Measurements from ENCODE around the gene ZNF414.
A peak's percentile ranks its signal among the peaks of the same experiment; 100 is the strongest.

The ZNF414 gene

DNA sequence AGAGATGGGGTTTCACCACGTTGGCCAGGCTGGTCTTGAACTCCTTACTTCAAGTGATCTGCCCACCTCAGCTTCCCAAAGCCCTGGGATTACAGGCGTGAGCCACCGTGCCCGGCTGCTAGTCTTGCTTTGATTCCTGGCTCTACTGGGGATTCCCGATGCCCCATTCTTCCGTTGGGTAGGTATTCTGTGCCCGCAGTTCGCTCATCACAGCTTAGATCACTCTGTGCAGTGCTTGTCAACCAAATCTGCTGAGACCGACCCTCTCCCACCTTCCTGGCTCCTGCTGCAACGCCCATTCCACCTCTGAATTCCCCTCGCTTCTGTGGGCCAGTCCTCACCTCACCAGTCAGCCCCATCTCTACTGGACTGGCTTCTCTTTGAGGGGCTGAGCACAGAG lies 4.6 kb upstream of the ZNF414 start:
- no peak for DNase-seq

DNA sequence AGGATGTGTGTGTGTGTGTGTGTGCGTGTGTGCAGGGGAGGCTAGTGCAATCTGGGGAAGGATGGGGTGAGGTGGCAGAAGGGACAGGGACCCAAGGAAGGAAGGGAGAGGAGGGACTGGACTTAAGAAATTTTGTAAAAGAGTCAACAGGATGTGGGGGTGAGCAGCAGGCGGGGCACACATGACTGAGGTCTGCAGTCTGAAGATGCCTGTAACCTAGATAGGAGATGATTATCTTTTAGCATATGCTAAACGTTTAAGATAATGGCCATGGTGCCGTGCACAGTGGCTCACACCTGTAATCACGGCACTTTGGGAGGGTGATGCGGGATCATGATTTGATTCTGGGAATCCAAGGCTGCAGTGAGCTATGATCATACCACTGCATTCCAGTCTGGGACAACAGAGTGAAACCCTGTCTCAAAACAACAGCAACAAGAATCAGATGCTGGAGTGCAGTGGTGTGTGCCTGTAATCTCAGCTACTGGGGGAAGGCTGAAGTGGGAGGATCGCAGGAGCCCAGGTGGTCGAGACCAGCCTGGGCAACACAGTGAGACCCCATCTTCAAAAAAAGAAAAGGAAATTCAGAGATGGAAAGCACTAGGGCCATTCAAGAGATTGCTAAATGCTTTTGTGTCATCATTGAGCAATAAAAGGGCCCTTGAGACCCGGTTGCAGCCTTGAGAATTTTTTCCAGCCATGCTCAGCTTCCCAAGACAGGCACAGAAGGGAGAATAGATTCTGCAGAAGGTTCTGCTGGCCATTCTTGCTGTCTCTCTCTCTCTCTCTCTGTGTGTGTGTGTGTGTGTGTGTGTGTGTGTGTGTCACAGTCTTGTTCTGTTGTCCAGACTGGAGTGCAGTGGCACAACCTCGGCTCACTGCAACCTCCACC lies 3.8 kb upstream of the ZNF414 start:
- no peak for DNase-seq

DNA sequence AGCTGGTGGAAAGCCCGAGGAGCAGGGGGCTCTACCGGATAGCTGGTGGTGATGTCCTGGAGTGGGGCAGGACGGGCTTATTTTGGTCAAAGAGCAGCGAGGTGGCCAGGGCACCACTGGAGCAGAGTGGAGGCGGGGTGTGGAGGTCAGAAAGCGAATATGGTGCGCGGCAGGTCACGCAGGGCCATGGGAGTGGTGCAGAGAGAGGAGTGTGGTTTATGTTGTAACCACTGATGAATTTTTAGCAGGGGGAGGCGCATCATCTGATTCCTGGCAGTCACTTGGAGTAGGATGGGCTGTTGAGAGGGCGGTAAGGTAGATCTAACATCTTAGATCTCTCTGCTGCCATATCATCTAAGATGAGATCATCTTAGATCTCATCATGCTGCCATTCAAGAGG lies 1.4 kb upstream of the ZNF414 start:
- DNase-seq = no peak

DNA sequence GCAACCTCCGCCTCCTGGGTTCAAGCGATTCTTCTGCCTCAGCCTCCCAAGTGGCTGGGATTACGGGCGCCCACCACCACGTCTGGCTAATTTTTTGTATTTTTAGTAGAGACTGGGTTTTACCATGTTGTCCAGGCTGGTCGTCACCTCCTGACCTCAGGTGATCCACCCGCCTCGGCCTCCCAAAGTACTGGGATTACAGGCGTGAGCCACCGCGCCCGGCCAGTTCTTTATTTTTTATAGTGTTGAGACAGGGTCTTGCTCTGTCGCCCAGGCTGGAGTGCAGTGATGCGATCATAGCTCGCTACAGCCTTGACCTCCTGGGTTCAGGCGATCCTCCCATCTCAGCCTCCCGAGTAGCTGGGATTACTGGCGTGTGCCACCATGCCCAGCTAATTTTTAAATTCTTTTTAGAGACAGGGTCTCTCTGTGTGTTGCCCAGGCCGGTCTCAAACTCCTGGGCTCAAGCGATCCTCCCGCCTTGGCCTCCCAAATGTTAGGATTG lies 590 bp upstream of the ZNF414 start:
- peak in 1 of 58 donors; percentile 20 for DNase-seq

DNA sequence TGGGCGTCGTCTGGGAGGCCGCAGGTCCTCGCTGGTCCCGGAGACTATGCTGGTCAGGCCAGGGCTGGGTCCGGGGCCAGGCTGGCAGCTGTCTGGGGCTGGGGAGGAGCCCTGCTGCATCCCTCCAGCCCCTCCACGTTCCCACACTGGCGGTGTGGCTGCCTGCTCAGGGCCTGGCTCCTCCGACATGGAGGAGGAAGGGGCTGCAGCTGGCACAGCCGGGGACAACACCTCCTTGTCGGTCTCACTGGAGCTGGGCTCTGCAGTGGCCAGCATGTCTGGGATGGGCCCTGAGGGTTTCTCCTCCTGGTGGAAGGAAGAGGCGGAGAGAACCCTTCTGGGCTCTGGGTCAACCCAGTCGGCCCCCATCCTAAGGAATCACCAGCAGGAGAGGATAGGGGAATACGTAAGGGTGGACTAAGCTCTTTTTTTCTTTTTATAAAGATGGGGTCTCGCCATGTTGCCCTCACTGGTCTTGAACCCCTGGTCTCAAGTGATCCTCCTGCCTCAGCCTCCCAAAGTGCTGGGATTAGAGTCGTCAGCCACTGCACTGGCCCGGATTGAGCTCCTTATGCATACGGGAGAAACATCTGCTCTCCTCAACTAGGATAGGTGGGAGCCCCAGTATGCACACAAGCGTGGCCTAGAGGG lies 806 bp downstream of the ZNF414 start:
- peak in 3 of 58 donors; percentile 11 to 44 (median 14) for DNase-seq

DNA sequence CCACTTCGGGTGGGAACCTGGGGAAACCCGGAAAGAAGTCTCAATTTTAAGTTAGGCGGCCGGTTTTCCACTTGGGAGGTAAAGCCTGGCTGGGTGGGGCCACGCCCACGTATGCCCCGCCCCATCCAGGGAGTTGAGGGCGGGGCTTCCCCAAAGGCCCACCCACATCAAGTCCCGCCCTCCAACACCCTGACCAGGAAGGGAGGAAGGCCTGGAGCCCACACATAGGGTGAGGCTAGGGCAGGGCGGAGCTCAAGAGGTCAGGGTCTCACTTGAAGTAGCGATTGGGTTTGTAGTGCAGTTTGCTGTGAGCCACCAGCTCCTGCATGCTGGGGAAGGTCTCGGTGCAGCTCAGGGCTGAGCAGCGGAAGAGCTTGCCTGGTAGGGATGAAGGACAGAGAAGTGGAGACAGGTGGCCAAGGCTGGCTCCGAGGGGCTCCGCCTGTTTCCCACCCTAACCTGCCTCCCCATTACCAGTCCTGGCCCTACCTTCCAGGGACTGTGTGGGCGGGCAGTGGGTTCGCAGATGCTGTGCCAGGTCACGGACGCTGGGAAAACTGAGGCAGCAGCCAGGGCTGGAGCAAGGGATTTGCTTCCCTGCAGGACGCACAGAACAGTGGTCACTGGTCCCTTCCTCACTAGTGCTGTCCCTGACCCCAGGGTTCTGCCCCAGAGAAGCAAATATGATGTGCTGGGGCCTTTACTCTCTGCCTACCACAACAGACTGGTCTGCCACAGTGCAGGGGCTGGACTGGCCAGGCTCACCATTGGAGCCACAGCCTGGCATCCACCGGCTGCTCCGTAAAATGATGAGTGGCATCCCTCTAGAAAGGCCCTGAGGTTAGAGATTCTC lies 1.6 kb downstream of the ZNF414 start:
- DNase-seq = no peak

DNA sequence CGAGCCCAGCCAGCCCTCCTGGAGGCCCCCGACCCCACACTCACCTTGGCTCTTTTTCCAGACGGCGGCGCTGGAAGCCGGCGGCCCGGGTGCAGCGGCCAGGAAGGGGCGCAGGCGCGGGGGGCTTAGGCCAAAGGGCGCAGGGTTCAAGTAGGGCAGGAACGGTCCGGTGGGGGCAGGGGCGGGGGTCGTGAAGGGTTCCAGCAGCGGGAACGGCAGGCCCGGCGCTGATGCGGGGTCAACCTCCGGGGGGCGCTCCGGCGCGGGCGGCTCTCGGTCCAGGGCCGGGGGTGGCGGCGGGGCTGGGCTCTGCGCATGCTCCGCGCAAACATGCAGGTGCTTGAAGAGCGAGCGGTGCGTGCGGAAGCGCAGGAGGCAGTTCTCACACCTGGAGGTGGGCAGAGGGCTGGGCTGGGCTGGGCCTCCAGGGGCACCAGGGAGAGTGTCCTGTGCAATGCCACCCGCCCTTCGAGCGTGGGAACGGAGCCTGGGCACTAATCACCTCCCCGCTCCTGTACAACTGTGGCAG lies 2.3 kb downstream of the ZNF414 start:
- DNase-seq = no peak

DNA sequence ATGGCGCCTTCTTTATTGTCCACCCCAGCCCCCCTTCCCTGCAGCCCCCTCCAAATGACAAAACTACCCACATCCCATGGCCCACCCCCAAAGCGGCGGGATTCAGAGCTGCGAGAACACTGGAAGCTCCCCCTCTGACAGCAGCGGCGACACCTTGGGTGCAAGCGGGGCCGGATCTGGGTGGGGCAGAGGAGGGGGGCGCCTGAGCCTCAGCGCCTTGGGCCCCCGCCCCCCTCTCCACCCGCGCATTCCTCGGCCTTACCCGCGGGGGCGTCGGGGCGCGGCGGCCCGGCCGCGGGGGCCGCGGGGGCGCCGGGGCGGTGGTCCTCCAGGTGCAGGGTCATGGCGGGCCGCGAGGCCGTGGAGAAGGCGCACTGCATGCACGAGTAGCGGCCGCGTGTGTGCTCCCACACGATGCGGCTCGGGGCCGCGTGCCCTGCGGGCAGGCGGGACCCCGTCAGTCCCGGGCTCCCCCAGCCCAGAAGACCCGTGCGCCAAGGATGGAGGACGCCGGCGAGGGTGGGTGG lies 3.3 kb downstream of the ZNF414 start:
- no peak for DNase-seq

DNA sequence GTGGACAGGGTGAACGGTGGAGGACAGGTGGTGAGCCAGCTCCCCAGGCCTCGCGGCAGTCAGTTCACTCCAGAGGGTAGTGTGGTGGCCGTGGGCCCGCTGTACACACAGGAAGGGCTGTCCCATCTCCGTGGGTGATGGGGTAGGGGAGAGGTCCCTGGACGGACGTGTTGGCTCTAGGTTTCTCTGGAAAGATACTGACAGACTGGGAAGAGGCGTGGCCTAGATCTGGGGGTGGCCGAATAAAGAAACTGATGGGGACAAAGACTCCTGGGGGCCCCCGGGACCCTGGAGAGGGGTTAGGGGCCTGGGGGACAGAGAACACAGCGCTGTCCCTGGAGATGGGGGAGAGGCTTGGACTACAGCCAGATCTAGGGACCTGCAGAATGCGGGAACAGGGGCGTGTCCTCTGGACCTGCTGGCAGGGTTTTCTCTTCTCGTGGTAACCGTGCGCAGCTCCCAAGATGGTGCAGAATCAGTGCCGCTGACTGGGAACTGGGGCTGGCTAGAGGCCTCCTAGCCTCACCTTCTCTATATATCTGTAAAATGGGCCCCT lies 7.5 kb downstream of the ZNF414 start:
- peak in 1 of 58 donors; percentile 37 for DNase-seq

DNA sequence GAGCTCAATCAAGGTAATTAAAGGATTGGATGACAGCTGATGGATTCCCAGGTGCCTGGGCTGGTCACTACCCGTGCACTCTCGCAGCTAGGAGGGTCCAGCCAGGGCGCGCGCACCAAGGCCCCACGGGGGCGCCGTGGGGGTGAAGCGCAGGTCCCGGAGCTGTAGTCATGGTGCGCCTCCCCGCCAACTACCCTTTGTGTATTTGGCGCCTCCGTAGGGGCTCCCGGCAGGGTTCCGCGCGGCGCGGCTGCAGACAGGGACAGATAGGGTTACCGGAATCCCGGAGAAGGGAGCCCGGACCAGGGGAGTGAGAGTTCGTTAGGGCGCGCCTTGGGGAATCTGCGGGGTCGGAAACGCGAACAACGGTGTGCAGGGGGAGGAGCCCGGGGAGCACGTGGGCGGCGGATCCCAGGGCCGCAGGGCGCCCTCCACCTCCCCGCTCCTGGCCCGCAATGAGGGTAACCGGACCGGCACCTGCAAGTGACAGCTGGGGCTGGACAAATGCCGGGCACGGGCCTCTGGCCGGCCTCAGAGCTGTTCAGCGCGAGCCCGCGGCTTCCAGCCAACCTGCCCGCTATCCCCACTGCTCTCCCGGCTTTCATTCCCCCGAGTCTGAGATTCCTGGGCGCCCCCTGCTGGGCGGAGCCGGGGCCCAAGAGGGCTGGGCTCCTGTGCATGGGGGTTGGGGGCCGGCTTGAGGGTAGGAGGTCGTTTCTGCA lies 8.1 kb downstream of the ZNF414 start:
- peak in 56 of 58 donors; percentile 19 to 81 (median 68) for DNase-seq

DNA sequence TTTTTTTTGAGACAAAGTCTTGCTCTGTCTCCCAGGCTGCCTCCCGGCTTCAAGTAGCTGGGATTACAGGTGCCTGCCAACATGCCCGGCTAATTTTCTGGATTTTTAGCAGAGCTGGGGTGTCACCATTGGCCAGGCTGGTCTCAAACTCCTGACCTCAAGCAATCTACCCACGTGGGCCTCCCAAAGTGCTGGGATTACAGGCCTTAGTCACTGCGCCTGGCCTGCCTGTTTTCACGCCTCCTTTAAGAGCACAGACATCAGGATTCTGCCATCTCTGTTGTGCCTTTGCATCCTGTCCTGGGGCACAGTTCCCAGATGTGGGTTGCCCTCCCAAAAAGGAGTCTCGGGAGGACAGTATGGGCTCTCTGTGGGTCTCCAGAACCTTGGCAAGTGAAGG lies 9.0 kb downstream of the ZNF414 start:
- no peak for DNase-seq

DNA sequence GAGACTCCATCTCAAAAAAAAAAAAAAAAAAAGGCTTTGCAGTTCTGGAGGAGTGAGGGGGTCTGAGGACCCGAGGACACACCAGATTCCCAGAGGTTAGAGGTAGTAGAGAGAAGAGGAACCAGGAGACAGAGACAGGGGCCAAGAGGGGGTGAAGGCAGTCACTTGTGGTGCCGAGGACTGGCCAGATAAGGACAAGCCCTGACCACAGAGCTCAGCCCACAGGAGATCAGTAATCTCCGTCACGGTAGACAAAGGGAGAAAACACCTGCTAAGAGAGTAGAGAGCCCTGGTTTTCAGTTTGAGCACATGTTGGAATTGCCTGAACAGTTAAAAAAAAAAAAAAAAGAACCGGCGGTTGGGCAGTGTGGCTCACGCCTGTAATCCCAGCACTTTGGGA lies 9.8 kb downstream of the ZNF414 start:
- no peak for DNase-seq

DNA sequence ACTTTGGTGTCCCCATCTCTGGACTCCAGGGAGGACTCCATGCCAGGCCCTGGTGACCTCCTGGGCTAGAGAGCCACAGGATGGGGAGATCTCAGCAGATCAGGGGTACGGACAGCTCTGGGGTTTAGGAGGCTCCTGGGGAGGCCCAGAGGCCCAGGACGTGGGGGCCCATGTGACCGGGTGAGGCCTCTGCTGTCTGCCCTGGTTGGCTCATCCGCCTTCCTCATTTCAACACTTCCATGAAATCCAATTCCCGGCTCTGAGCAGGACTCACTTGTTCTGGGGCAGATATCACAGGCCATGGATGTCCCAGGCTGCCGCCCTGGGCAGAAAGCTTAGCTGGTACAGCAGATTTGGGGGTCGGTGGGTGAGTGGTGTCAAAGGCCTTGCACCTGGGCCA lies 10.5 kb downstream of the ZNF414 start:
- DNase-seq = no peak

DNA sequence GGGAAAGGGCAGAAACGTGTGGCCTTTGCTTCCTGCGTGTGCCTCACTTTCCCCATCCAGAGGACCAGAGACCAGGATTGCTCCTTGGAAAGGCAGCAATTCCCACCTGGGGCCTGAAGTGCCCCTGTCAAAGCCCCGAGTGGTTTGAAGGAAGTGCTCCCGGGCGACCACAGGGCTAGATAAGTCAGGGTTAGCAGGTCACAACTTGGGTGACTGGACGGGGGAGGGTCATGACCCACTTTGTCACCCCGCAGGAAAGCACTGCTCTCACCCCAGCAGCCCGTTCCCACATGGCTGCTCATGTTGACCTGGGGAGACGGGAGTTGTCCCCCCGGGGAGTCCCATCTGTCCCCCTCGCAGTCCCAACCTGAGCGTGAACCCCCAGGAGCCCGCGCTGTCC lies 12.0 kb downstream of the ZNF414 start:
- no peak for DNase-seq

DNA sequence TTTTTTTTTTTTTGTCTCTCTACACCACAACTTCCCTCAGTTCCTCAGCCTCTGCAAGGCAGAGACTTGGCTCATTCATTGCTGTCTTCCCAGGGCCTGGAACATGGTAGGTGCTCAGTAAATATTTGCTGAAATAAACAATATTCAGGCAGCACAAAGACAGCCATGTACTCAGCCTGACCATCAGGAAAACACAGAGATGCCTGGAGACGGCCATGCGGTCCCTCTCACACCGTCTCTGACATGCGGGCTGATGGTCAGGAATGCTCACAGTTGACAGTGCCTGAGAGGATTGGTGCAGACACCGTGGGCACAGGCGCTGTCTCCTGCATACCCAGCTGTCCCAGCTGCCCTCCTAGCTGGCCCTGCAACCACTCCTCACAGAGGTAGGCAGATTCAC lies 12.5 kb downstream of the ZNF414 start:
- DNase-seq = no peak

DNA sequence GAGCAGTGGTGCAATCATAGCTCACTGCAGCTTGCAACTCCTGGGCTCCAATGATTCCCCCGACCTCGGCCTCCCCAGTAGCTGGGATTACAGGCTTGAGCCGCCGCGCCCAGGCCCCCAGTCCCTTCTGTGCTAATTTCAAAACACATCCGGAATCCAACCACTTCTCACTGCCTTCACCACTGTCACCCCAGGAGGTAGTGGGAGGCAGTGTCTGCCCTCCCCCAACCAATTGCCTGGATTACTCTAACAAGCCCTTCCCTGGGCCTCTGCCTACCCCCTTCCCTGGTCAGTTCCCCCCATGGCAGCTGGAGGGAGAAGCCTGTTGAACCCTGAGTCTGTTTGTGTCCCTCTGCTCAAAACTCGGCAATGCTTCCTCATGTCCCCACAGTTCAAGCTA lies 13.8 kb downstream of the ZNF414 start:
- peak in 3 of 58 donors; percentile 4 to 23 (median 6) for DNase-seq

DNA sequence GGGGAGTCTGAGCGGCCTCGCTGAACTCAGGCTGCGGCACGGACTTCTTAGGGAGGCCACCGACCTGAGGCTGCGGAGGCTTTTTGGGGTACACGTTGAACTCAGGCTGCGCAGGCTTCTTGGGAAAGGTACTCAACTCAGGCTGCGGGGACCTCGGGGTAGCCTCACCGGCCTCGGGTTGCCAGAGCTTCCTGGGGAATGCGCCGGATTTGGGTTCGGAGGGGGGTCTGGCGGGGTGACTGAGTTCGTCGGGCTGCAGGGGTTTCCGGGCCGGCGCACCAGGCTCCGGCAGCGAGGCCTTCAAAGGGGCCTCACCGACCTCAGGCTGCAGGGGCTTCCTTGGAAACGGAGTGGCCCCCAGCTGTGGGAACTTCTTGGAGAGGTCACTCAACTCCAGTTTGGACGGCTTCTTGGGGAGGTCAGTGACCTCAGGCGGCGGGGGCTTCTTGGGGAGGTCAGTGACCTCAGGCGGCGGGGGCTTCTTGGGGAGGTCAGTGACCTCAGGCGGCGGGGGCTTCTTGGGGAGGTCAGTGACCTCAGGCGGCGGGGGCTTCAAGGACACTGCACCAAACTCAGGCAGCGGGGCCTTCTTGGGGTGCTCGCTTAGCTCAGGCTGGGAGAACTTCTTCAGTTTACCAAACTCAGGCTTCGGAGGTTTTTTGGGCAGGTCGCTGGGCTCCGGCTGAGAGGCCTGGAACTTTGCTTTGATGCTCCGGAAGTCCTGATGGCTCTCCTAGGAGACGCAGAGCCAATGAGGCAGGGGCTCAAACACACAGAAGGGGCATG lies 14.7 kb downstream of the ZNF414 start:
- no peak for DNase-seq

DNA sequence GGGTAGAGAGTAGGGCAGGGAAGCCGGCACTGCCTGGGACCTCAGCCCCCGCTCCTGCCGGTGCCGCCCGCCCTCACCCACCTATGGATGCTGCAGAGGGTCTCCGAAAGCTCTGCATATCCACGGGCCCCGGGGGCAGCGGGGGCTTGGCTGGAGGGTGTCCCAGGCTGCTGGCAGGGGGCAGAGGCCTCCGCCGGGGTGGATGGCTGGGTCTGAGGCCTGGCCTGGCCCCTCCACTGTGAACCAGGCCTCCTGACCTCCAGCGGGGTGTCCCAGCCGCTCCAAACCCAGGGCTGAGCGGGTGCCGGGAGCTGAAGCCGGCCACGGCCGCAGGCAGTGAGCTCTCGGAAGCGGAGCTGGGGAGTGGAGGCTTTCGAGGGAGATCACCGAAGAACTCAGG lies 15.7 kb downstream of the ZNF414 start:
- no peak for DNase-seq

DNA sequence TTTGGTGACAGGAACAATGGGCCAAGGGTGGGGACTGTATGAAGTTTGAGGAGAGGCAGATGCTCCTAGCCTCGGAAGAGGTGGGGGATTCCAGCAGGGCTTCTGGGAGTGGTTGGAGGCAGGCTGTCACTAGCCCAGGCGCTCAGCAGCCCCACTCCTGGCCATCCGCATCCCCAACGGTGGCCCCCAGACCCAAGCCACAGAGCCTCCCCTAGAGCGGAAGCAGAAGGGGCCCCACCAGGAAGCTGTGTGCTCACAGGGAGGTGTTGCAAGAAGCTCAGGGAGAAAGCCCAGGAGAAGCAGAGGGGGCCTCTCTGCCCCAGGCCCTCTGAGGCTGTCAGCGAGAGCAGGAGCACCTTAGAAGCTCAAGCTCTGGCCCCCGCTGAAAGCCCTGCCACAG lies 19.8 kb downstream of the ZNF414 start:
- peak in 3 of 58 donors; percentile 2 to 19 (median 17) for DNase-seq
